Left hindlimb (tissue), 1 donor: ENCODE results near the gene MOSPD2.

Experiments used
- DNase-seq: peaks from one replicate; pipeline ENCODE4 v3.0.0-alpha.2; 2018

MOSPD2 gene

DNA sequence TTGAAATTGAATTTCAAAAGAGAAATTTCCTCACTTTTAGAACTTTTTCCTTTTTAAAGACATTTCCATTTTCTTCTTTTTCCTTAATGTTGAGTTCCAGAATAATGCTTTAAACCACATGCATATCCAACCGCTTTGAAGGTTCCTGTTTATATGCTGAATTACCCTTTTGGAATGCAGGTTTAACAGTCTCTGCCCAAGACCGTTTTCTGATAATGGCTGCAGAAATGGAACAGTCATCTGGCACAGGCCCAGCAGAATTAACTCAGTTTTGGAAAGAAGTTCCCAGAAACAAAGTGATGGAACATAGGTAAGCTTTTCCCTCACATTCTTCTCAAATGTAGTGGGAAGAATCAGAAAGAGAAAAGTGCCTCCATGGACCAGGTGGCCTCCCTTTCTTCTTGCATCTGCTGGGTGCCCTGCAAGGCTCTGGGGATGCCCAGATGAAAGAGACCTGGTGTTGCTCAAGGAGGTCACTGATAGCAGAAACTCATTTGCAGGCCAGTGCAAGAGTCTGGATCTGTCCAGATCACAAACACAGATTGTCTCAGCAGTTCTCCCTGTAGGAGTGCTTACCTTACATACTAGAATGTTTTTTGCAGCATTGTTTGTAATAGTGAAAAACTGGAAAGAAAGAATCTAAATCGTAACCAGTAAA, 42.9 kb downstream of the MOSPD2 start:
- DNase-seq, result no peak

DNA sequence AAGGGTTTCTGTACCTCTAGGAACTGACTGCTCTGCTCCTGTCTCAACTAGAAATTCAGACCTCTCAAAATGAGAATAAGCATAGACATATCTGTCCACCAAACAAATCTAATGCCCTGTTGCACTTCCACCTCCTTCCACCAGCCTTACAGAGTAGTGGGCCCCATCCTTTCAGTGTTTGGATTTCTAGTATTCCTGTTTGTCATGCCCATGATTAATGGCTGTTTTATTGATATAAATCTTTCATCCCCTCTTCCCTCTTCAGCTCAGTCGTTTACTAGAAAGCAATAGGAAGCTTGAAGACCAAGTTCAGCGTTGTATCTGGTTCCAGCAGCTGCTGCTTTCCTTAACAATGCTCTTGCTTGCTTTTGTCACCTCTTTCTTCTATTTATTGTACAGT, 46.2 kb downstream of the MOSPD2 start:
- DNase-seq, result no peak

DNA sequence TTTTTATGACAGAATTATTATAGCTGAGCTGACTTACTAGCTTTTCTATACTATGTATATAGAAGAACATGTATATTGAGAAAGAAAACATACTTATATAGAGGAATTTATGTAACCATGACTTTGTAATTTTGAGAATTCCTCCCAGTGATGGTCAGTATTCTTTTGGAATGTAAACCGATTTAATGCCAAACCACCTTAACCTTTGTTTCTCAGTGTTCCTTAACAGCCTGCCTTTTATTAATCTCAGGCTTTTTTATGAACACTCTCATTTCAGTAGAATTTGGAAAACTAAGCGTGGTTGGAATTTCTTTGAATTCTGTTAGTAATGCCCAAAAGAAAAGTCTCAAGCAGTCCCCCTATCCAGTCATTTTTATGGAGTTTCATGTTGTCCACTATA, 47.0 kb downstream of the MOSPD2 start:
- no peak for DNase-seq

DNA sequence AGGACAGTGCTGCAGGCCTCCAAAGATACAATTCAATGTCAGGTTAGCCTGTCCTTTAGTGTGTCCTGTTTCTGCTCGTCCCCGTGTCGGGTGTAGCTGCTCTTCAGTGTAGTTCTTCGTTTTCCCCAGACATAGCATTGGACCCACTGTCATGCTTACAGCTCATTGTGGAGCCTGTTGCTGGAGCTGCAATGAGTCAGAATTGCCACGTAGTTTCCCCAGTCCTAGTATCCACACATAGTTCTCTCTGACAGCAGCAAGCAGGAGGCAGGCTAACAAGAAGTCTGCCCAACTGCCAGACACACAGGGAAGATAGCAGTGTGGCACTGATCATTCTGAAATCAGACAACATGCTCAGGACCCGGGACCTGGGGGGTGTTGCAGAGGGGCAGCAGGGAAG, 49.2 kb downstream of the MOSPD2 start:
- no peak for DNase-seq

DNA sequence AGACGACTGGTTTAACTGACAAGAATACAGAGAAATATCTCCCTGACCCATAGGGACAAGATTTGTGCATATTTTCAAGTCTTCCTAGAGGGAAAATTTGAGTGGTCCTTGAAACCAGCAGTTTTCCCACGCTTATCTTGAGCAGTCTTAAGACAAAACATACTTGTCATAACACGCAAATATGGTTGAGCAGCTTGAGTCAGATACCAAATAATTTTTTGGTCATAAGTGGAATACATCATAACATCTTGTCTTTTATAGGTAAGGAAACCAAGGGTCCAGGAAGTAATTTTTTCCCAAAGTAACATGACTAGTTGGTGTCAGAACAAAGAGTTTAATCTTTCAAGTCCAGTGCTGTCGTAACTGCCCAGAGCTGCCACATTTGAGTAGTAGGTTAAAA, 50.5 kb downstream of the MOSPD2 start:
- DNase-seq, result no peak

DNA sequence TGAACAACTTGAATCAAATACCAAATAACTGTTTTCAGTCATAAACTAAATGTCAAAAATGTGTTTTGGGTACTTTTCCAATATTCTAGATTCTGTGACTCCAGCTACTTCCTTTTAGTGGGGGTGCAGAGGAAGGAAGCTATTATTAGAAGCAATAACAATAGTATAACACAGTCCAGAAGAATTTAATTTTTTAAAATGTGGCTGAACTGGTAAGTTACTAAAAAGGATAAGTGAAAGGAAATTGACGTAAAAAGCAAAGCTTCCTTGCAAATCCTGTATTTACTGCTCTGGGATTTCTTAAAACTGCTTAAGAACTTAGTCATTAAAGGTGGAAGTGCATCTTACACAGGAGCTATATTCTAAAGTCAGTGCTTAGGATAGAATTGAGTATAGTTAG, 53.2 kb downstream of the MOSPD2 start:
- no peak for DNase-seq

DNA sequence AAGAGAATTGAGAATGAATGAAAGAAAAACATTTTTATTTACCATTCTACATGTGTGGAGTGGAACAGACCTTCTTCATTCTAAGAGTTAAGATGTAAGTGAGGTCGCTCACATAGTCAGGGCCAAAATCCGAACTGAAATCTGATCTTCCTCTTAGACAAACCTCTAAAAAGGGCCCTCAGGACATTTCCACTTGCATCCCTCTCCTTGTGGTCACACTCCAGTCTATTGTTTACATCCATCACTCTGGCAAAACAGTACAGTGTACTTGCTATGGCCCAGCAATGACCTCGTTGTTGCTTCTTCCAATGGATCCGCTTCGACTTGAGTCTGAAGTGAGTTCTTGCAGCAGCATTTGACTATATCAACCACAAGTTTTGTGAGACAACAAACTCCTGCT, 54.2 kb downstream of the MOSPD2 start:
- DNase-seq, result no peak

DNA sequence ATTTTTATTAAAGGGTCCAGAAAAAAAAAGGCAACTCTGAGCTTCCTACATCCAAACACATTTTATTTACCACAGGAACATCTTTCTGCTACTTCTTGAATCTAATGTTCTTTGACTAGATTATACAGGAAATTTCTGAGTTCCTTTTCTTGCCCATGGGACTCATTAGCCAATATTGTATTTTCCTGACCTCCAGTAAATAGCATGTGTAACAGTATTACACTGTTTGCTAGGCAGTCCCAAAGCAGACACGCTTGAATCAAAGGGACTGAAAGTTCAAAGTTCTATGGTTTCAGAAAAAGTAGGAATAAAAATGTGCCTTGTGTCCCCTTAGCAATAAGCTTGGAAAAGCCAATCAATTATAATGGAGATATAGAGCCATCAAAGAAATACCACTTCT, 57.4 kb downstream of the MOSPD2 start:
- DNase-seq, result no peak

DNA sequence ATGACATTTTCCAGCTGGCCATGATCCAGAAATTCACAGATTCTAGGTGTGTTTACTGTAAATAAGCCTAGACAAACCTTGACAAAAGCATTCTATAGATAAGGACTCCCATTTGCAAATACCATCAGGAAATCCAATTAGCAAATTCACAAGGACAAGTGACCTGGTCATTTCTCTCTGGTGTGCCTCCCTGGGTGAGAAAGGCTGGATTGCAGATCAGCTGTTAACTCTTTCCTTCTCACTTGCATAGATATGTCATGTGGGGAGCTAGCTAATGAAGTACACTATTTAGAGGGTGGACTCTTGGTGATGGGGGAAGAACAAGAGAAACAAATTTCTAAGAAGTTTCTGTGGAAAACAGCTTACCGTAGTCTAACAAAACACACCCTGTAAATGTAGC, 58.9 kb downstream of the MOSPD2 start:
- DNase-seq, result no peak

DNA sequence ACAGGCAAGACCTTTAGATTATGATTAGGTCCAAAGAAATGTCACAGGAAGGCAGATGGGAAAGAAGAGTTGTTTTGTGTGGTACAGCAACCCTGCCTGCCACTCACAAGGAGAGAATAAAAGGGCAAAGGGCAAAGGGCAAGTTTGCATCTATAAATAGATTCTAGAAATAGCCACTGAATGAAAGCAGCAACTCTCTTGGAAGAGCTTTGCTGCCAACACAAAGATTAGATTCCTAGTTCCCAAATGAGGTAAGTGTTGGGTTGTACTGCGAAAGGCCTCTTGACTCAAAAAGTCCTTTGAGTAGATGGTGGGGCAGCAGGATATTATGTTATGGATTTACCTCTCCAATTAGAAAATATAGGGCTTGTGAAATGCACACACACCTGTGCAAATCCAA, 61.2 kb downstream of the MOSPD2 start:
- DNase-seq, result no peak

DNA sequence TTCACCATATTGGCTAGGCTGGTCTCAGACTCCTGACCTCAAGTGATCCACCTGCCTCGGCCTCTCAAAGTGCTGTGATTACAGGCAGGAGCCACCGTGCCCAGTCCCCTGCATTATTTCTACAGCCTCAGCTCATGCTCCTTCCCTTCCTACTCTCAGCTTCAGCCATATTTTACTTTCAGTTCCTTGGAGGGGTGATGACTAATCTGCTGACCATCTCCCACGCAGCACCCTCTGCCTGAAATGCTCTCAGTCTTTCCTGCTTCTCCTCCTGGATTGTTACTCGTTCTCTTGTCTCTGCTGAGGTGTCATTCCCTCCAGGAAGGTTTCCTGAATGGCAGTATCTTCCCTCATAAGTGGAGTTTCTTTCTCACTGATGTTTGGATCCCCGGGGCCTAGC, 63.3 kb downstream of the MOSPD2 start:
- no peak for DNase-seq

DNA sequence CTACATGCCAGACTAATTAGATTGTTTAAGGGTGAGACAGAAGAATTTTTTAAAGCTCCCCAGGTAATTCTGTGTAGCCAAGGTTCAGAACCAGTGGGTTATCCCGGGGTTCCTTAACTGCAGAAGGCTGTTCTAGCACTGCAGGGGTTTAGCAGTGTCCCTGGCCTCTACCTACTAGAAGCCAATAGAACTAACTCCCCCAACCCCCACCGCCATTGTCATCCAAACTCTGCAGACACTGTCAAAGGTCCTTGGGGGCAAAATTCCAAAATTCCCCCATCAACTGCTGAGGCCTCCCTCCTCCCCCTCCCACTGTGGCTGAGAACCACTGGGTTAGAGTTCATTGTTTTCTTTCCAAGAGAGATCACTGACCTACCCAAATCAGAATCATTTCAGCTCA, 66.4 kb downstream of the MOSPD2 start:
- no peak for DNase-seq

DNA sequence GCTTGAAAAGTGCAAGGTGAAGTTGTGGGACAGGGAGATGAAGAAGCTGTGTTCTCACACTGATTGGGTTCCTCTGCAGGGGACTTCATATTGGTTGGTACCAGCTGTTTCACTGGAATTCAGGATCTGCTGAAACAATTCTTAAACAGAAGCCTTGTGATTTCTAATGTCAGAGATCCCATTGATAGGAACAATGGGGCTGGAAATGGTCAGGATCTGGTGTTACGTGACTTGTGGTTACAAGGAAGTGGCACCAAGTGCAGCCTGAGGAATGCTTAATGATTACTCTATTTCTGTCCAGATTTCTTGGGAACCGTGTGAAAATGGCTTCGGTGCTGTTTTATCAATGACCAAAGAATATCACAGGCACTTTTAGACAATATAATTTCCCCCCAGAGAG, 68.1 kb downstream of the MOSPD2 start:
- no peak for DNase-seq

DNA sequence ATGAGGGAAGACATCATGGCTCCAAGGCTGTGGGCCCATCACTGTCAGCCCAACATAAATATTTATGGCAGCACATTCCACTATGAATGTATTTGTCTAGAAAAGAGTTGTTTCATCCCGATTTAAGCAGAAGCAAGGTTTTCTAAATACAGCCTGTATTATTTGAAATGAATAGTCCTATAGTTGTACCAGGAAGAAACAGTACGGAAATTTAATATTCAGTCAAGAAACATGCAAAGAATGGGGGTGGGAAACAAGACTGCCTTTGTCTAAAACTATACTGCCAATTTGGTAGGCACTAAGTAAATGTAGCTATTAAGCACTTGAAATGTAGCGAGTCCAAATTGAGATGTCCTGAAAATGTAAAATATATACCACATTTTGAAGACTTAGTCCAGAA, 69.1 kb downstream of the MOSPD2 start:
- no peak for DNase-seq

DNA sequence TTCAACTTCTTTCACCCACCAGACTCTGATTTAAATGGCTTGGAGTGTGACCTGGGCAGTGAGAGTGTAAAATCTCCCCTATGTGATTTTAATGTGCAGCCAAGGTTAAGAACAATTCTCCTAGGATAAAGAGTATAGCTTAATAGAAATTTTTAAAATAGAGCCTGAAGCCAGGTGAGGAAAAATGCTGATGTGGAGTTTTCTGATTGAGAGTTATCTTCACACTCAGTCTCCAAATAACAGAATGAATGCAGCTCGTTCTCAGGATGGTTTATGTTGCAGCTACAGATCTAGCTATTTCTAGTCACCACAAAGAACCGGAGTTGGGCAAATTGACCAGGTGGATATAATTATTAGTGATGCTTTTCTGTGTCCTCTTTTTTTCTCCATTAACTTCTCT, 70.7 kb downstream of the MOSPD2 start:
- no peak for DNase-seq

DNA sequence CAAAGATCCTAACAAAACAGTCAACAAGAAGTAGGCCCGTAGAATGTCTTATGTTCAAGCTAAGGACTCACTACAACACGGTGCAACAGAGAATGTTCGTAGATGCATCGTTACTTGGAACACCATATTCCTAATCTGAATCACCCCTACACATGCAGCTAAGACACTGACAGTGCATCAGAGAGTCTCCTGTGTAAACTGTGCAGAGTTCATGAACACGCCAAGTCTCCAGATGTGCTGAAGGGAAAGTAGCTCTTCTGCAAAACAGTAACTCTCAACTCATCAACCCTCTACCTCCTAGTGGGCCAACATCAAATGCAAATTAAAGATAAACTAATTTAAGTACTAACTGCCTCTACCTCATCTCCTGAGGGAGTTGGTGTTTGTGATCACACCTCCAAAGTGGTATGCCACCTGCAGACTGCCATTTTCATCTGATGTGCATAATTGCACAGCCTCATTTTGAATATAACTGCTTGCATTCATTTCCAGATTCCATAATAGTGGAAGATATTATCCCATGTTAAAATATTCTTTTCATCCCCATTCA, 73.5 kb downstream of the MOSPD2 start:
- DNase-seq, result no peak

DNA sequence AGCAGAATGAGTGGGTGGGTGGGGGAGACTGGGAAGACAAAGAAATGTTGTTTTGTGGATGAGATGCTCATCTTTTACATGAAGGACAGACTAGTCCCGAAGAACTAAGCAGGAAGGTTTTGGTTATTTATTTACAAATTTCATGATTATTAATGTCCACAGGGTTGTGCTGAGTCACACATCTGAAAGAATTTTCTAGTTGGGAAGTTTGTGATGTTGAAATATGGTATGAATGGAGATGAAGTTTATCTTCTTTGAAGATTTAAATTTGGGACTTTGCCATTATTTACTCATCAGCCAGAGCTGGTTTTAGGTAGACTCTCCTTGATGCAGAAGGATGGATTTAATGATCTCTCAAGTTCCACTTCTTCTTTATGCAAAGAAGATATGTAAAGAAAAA, 75.5 kb downstream of the MOSPD2 start:
- no peak for DNase-seq

DNA sequence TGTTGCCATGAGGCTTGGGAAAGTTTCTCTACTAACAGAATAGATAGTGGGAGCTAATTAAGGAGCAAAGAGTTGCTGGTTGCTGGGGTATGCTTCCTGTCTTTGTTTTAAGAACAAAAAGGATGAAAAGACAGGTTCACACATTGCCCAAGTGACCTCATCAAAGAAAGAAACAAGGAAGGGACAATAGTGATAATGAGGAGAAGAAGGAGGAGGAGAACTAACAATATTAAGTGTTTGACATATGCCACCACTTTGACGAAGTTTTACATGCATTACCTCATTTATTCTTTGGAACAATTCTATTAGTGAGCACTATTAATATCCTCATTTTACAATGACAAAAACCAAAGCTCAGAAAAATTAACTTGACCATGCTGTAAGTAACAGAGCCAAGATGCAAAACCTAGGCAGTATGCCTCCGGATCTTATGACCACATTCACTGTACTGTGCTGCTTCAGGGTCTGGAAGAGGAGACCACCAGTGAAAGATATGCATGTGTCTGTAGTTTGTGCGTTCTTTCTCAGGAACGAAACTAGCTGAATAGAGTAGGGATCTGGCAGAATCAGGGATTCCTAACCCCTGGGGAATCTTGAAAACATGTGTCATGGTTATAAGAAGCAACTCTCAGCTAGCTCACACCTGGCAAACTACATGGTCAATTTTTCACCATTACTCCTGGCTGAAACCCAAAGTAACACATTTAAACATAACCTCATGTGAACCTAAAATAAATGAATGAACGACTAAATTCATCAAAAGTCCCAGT, 83.8 kb downstream of the MOSPD2 start:
- DNase-seq, result no peak

DNA sequence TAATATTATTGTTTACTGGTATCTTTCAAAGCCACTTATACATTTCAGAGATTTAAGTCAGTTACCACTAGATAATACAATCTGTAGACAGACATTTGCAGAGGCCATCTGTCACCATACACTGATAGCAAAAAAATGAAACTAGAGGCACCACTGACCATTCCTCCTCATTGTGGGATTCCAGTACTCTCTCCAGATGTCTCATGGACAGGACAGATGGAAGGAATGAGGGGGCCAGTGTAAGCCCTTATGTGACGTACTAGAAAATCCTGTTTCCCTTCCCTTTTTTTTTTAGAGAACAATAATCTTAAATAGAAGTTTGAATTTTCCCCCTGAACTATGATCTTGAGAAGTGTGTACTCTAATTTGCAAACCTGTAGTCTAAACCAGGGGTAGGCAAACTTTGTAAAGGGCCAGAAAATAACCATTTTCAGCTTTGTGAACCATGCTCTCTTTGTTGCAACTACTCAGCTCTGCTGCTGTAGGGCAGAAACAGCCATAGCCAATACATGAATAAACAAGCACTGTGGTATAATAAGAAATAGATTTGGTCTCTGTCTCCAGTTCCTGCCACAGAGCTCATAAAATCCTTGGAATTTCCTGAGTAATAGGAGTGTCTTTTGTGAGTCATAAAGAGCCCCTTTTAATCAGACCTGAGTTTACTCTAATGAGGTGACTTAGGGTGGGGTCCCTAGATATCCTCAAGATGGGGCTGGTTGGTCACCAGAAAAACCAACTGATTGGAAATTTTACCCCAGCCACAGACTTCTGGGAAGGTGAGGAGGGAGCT, 90.4 kb downstream of the MOSPD2 start:
- DNase-seq, result no peak

DNA sequence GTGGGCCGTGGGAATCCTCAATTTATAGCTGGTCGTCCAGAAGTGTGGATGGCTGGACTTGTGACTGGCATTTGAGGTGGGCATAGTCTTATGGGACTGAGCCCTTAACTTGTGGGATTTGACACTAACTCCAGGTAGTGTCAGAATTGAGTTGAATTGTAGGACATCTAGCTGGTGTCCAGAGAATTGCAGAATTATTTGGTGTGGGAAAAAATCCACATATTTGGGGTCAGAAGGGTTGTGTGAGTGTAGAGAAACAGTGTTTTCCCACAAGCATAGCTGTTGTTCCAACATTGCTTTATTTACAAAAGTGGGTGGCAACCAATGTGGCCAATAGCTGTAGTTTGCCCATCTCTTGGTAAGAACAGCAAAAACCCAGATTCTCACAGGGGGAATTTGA, 91.3 kb downstream of the MOSPD2 start:
- no peak for DNase-seq
